ENCODE results near the gene MEX3A.
"Not testable (repeated sequence)": the region's sequence is repeated elsewhere in the genome, so short reads cannot be mapped to it uniquely, and the experiment has no call there.

The MEX3A gene

DNA sequence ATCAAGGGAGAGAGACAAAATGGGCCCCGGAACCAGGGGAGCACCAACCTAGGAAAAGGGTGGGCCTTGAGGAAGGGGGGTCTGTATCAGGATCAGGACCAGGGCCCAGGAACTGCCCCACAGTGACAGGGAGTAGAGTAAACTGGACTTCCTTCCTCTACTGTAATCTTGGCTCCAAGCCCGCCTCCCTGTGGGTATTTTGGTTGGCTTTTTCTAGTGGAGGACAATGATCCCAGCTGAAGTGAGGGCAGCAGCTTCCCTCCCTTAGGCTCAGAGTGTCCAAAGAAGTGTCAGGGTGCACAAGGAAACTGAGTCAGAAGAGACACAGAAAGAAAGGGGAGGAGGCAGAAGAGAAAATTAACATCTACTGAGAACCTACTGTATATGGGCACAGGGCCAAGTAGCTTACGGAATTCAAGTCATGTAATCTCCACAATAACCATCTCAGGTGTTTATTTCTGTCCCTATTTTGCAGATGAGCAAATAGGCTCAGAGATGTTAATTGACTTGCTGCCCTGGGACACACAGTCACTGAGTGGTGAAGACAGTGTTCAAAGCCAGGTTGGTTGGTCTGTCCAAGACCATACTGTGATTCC is 33.5 kb downstream of the MEX3A start:
- no peak for TF ChIP-seq EZH2 (optimal IDR thresholded peaks at IDR 0.05; ENCODE audit: low read depth, low read length)
- TF ChIP-seq, protein P1, sequence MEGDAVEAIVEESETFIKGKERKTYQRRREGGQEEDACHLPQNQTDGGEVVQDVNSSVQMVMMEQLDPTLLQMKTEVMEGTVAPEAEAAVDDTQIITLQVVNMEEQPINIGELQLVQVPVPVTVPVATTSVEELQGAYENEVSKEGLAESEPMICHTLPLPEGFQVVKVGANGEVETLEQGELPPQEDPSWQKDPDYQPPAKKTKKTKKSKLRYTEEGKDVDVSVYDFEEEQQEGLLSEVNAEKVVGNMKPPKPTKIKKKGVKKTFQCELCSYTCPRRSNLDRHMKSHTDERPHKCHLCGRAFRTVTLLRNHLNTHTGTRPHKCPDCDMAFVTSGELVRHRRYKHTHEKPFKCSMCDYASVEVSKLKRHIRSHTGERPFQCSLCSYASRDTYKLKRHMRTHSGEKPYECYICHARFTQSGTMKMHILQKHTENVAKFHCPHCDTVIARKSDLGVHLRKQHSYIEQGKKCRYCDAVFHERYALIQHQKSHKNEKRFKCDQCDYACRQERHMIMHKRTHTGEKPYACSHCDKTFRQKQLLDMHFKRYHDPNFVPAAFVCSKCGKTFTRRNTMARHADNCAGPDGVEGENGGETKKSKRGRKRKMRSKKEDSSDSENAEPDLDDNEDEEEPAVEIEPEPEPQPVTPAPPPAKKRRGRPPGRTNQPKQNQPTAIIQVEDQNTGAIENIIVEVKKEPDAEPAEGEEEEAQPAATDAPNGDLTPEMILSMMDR (IDR thresholded peaks at IDR 0.05; ENCODE audit: low read length) = no peak
- TF ChIP-seq EZH2phosphoT487 (IDR thresholded peaks at IDR 0.05; ENCODE audit: low read length) = no peak
- Histone ChIP-seq H3K4me1 (ENCODE audit: low read length) (peaks cover 5% of the 10 kb centered on the region), H3K27ac (ENCODE audit: low read length) (no peak overlapping the region), H3K9me2 (replicated peaks; ENCODE audit: insufficient read depth, low read length) (no peaks in the 10 kb centered on the region), H3K9ac (ENCODE audit: low read length) (no peak overlapping the region), H3F3A (ENCODE audit: insufficient read depth, low read length) (no peaks in the 10 kb centered on the region), H4K20me1 (ENCODE audit: insufficient read depth, low read length) (no peaks in the 10 kb centered on the region), H3K9me3 (replicated peaks; ENCODE audit: insufficient read depth, low read length) (no peaks in the 10 kb centered on the region), H2AFZ (ENCODE audit: low read length) (no peak overlapping the region), H3K27me3 (replicated peaks; ENCODE audit: insufficient read depth, low read length) (no peaks in the 10 kb centered on the region), H3K4me2 (ENCODE audit: low read depth, low read length) (no peak overlapping the region), H3K4me3 (ENCODE audit: low read length) (no peak overlapping the region), H3K36me3 (replicated peaks; ENCODE audit: insufficient read depth, low read length) (no peaks in the 10 kb centered on the region), H3K79me2 (ENCODE audit: low read length) (peaks cover 28% of the 10 kb centered on the region)
- no peak for DNase-seq

DNA sequence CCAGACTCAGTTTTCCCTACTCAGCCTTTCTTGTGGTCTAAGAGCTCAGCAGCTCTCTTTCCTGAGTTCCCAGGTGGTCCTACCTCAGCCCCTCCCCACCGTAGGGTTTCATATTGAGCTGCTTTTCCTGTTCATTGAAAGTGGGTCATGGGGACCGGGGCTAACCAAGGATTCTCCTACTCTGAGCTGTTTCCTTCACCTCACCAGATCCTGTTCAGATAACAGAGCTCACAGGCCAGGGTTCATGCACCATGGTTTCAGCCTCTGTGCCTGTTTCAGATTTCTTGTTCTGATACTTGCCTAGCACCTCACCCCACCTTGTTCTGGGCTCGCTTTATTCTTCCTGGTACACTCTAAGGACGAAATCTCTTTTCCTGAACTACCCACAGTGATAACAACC is 37.2 kb downstream of the MEX3A start:
- Histone ChIP-seq H3K9me2 (replicated peaks; ENCODE audit: insufficient read depth, low read length) (no peaks in the 10 kb centered on the region), H3K9ac (ENCODE audit: low read length) (no peak overlapping the region), H3K9me3 (replicated peaks; ENCODE audit: insufficient read depth, low read length) (no peaks in the 10 kb centered on the region), H3K4me1 (ENCODE audit: low read length) (no peaks in the 10 kb centered on the region), H3K4me3 (ENCODE audit: low read length) (no peak overlapping the region), H2AFZ (ENCODE audit: low read length) (no peak overlapping the region), H3K36me3 (replicated peaks; ENCODE audit: insufficient read depth, low read length) (0 out of 2 replicates have a peak, but pooled peaks cover 3% of the 10 kb centered on the region), H3F3A (ENCODE audit: insufficient read depth, low read length) (no peaks in the 10 kb centered on the region), H3K27me3 (replicated peaks; ENCODE audit: insufficient read depth, low read length) (no peaks in the 10 kb centered on the region), H3K4me2 (ENCODE audit: low read depth, low read length) (no peak overlapping the region), H4K20me1 (ENCODE audit: insufficient read depth, low read length) (no peaks in the 10 kb centered on the region), H3K27ac (ENCODE audit: low read length) (no peak overlapping the region), H3K79me2 (ENCODE audit: low read length) (no peaks in the 10 kb centered on the region)
- no peak for TF ChIP-seq EZH2phosphoT487 (IDR thresholded peaks at IDR 0.05; ENCODE audit: low read length)
- TF ChIP-seq, protein P1 (IDR thresholded peaks at IDR 0.05; ENCODE audit: low read length) = no peak
- no peak for TF ChIP-seq EZH2 (optimal IDR thresholded peaks at IDR 0.05; ENCODE audit: low read depth, low read length)
- no peak for DNase-seq

DNA sequence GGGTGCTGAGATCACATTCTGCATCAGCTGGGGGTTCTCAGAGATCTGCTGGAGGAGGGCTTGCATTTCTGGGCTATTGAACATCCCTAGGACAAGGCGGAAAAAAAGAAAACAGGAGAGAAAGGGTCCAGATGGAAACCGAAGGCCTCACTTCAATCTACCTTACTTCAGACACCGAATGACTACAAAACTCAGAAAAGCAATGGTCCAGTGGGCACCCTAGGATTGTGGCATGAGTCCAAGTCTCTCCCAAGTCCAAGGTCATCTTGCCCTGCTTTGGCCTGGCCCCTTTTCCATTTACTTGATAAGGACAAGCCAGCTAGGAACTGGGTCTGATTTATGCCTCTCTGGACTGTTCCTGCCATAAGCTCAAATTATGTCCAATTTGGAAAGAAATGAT is 39.4 kb downstream of the MEX3A start:
- H3K9ac ChIP-seq (ENCODE audit: low read length) = no peak overlapping the region
- no peaks in the 10 kb centered on the region for H3K4me1 ChIP-seq (ENCODE audit: low read length)
- DNase-seq = no peak
- H3K27me3 ChIP-seq (replicated peaks; ENCODE audit: insufficient read depth, low read length) = no peaks in the 10 kb centered on the region
- H4K20me1 ChIP-seq (ENCODE audit: insufficient read depth, low read length) = no peaks in the 10 kb centered on the region
- no peak overlapping the region for H3K4me3 ChIP-seq (ENCODE audit: low read length)
- no peak overlapping the region for H2AFZ ChIP-seq (ENCODE audit: low read length)
- H3K36me3 ChIP-seq (replicated peaks; ENCODE audit: insufficient read depth, low read length) = 0 out of 2 replicates have a peak, but pooled peaks cover 3% of the 10 kb centered on the region
- no peaks in the 10 kb centered on the region for H3F3A ChIP-seq (ENCODE audit: insufficient read depth, low read length)
- no peak overlapping the region for H3K4me2 ChIP-seq (ENCODE audit: low read depth, low read length)
- no peaks in the 10 kb centered on the region for H3K79me2 ChIP-seq (ENCODE audit: low read length)
- H3K9me2 ChIP-seq (replicated peaks; ENCODE audit: insufficient read depth, low read length) = no peaks in the 10 kb centered on the region
- no peak overlapping the region for H3K27ac ChIP-seq (ENCODE audit: low read length)
- H3K9me3 ChIP-seq (replicated peaks; ENCODE audit: insufficient read depth, low read length) = no peaks in the 10 kb centered on the region
- TF ChIP-seq EZH2phosphoT487 (IDR thresholded peaks at IDR 0.05; ENCODE audit: low read length) (no peak), EZH2 (optimal IDR thresholded peaks at IDR 0.05; ENCODE audit: low read depth, low read length) (no peak)
- TF ChIP-seq, protein P1 (IDR thresholded peaks at IDR 0.05; ENCODE audit: low read length) = no peak

DNA sequence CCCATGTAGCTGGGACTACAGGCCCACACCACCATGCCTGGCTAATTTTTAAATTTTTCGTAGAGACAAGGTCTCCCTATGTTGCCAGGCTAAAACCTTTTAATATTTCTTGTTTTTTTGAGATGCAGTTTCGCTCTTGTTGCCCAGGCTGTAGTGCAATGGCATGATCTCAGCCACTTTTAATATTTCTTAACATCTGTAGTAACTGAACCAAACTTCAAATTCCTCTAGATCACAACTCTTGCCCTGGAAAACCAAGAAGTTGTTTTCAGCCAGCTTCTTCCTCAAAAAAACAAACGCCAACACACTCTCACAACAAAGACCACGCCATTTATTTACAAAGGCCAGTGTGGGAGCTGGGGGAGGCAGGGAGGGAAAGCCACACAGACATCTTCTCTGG is 47.3 kb downstream of the MEX3A start:
- not testable (repeated sequence) for H2AFZ ChIP-seq (ENCODE audit: low read length); DNase-seq; H3K9me2 ChIP-seq (replicated peaks; ENCODE audit: insufficient read depth, low read length); H3F3A ChIP-seq (ENCODE audit: insufficient read depth, low read length); H3K79me2 ChIP-seq (ENCODE audit: low read length); H3K27ac ChIP-seq (ENCODE audit: low read length); H3K4me3 ChIP-seq (ENCODE audit: low read length); H3K4me2 ChIP-seq (ENCODE audit: low read depth, low read length); H3K9ac ChIP-seq (ENCODE audit: low read length); H3K27me3 ChIP-seq (replicated peaks; ENCODE audit: insufficient read depth, low read length); H3K9me3 ChIP-seq (replicated peaks; ENCODE audit: insufficient read depth, low read length); H3K4me1 ChIP-seq (ENCODE audit: low read length); H4K20me1 ChIP-seq (ENCODE audit: insufficient read depth, low read length); H3K36me3 ChIP-seq (replicated peaks; ENCODE audit: insufficient read depth, low read length)

Data from MM.1S (cell line).